SU-DHL-6 (cell line): Measurements from ENCODE around the gene MAP10.

Experiments used
- H2AFZ ChIP-seq: fragments of 200-600 bp; sonication (generic); 2 replicates; pipeline ENCODE4 v1.6.1; 2014; ENCODE audit warnings: low read depth, mild to moderate bottlenecking, moderate library complexity, mixed read lengths, antibody characterized with exemption, low read length; ENCODE audit not compliant: severe bottlenecking
- H3F3A ChIP-seq: fragments of 200-600 bp; shearing (Covaris generic); 2 replicates; pipeline ENCODE4 v1.6.0; 2016; ENCODE audit warnings: antibody characterized with exemption, mild to moderate bottlenecking; ENCODE audit not compliant: insufficient read depth
- H3K27ac ChIP-seq: fragments of 200-600 bp; sonication (generic); 2 replicates; pipeline ENCODE4 v1.5.1; 2016; ENCODE audit warnings: low read depth, mild to moderate bottlenecking, low read length, moderate library complexity, mixed read lengths
- H3K27me3 ChIP-seq: fragments of 200-600 bp; sonication (generic), shearing (Covaris generic); 2 replicates; pipeline ENCODE4 v1.6.0; 2014; ENCODE audit warnings: mild to moderate bottlenecking, low read length
- H3K36me3 ChIP-seq: fragments of 200-600 bp; sonication (generic); 2 replicates; pipeline ENCODE4 v1.6.1; 2014; ENCODE audit warnings: mild to moderate bottlenecking, low read length, mixed read lengths
- H3K4me2 ChIP-seq: fragments of 300-600, 200-600 bp; shearing (Covaris generic), sonication (generic); 2 replicates; pipeline ENCODE4 v1.6.0; 2014; ENCODE audit warnings: low read length, low read depth, mild to moderate bottlenecking; ENCODE audit not compliant: poor library complexity, severe bottlenecking
- H3K4me3 ChIP-seq: fragments of 200-600 bp; sonication (generic); 2 replicates; pipeline ENCODE4 v1.5.1; 2014; ENCODE audit warnings: antibody characterized with exemption, low read length, mild to moderate bottlenecking, mixed read lengths; ENCODE audit not compliant: insufficient read depth, poor library complexity, severe bottlenecking
- H3K79me2 ChIP-seq: fragments of 200-600 bp; sonication (generic); 2 replicates; pipeline ENCODE4 v1.6.1; 2014; ENCODE audit warnings: mild to moderate bottlenecking, low read length, moderate library complexity; ENCODE audit not compliant: insufficient read depth
- H3K9ac ChIP-seq: fragments of 200-600 bp; sonication (generic); 2 replicates; pipeline ENCODE4 v1.7.0; 2014; ENCODE audit warnings: mild to moderate bottlenecking, low read length
- H3K9me2 ChIP-seq: fragments of 200-600 bp; sonication (generic); replicated peaks from 2 replicates; pipeline ENCODE4 v1.6.1; 2014; ENCODE audit warnings: low read length; ENCODE audit not compliant: insufficient read depth
- H3K9me3 ChIP-seq: fragments of 200-600 bp; sonication (generic); 2 replicates; pipeline ENCODE4 v1.6.1; 2014; ENCODE audit warnings: low read length, mixed read lengths; ENCODE audit not compliant: insufficient read depth
- H4K20me1 ChIP-seq: fragments of 200-600 bp; sonication (generic); 2 replicates; pipeline ENCODE4 v1.6.1; 2014; ENCODE audit warnings: low read depth, mild to moderate bottlenecking, antibody characterized with exemption, low read length, moderate library complexity, mixed read lengths
- CTCF ChIP-seq: fragments of 200-600 bp; sonication (generic); IDR thresholded peaks from one replicate; pipeline ENCODE4 v1.5.1; 2017; ENCODE audit warnings: antibody characterized with exemption, mild to moderate bottlenecking, low read length, moderate library complexity; ENCODE audit not compliant: insufficient read depth, poor library complexity, severe bottlenecking
- EZH2phosphoT487 ChIP-seq: fragments of 200-600 bp; sonication (generic), shearing (Covaris generic); conservative IDR thresholded peaks from 2 replicates; pipeline ENCODE4 v1.6.1; 2018; ENCODE audit warnings: mild to moderate bottlenecking, antibody characterized with exemption, low read length, moderate library complexity, mixed read lengths

The MAP10 gene

DNA sequence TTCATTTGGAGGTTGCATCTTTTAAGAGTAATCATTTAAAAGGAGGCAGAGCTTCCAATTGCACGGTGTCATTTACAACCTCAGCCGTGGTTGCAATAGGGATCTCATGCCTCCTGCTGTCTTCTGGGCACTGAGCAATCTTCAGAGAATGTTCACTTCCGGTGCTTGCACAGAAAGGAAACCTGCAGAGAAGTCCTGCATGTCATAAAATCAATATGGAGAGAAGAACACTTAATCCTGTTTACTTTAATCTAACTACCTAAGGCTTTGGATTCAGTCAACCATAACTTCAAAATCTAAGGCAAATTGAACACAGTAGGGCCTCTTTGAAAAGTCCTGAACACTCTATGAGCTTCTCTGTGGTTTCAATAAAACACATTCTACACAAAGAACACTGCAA, 11.3 kb upstream of the MAP10 start:
- H3K9me3 ChIP-seq = no peaks in the 10 kb centered on the region
- H4K20me1 ChIP-seq = no peaks in the 10 kb centered on the region
- no peak overlapping the region for H2AFZ ChIP-seq
- H3K9ac ChIP-seq = no peak overlapping the region
- H3K27ac ChIP-seq = no peak overlapping the region
- H3K36me3 ChIP-seq = no peaks in the 10 kb centered on the region
- H3K79me2 ChIP-seq = no peaks in the 10 kb centered on the region
- no peaks in the 10 kb centered on the region for H3K9me2 ChIP-seq
- no peaks in the 10 kb centered on the region for H3F3A ChIP-seq
- H3K27me3 ChIP-seq = no peaks in the 10 kb centered on the region; the same call in 1 of the 2 replicates
- no peak overlapping the region for H3K4me2 ChIP-seq
- H3K4me3 ChIP-seq = no peak overlapping the region
- TF ChIP-seq CTCF (no peak), EZH2phosphoT487 (no peak)

DNA sequence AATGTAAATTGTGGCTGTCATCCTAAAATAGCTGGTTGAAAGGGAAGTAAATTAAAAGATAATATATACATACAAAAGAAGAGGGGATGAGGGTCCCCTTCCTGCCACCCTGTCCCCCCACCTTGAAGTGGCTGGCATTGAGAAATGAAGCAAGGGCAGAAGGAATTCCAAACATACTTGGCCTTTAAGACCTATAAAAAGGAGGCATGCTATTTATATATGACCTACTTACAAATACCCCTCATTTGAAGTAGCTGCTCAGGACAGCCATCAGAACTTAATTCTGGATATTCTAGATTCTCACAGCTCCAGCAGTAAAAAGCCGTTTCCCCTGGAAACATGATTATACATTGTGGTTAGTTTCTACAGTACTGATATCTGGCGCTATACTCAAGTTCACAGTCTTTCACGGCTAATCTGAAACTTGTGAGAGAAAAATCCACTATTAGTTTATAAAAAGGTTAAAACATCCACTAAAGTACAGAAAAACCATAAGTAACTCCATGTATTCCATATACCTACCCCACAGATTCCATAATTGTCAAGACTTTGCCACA, 9.6 kb upstream of the MAP10 start:
- no peaks in the 10 kb centered on the region for H3K9me3 ChIP-seq
- H3K9ac ChIP-seq = no peak overlapping the region
- no peaks in the 10 kb centered on the region for H3K9me2 ChIP-seq
- H3K27me3 ChIP-seq = no peaks in the 10 kb centered on the region; the same call in 1 of the 2 replicates
- H3K36me3 ChIP-seq = no peaks in the 10 kb centered on the region
- no peak for TF ChIP-seq EZH2phosphoT487
- TF ChIP-seq CTCF = no peak
- no peak overlapping the region for H3K4me3 ChIP-seq
- H2AFZ ChIP-seq = no peak overlapping the region
- no peaks in the 10 kb centered on the region for H4K20me1 ChIP-seq
- H3F3A ChIP-seq = no peaks in the 10 kb centered on the region
- no peaks in the 10 kb centered on the region for H3K79me2 ChIP-seq
- H3K4me2 ChIP-seq = no peak overlapping the region
- no peak overlapping the region for H3K27ac ChIP-seq

- H3K27ac ChIP-seq = no peak overlapping the region
- TF ChIP-seq EZH2phosphoT487 (no peak), CTCF (no peak)
- H3K9ac ChIP-seq = no peak overlapping the region
- H4K20me1 ChIP-seq = no peaks in the 10 kb centered on the region
- H3F3A ChIP-seq = no peaks in the 10 kb centered on the region
- H2AFZ ChIP-seq = no peak overlapping the region
- H3K4me3 ChIP-seq = no peak overlapping the region
- no peak overlapping the region for H3K4me2 ChIP-seq
- H3K79me2 ChIP-seq = no peaks in the 10 kb centered on the region
- H3K9me3 ChIP-seq = no peaks in the 10 kb centered on the region
- H3K36me3 ChIP-seq = no peaks in the 10 kb centered on the region
- H3K9me2 ChIP-seq = no peaks in the 10 kb centered on the region
- no peaks in the 10 kb centered on the region for H3K27me3 ChIP-seq
Observed at GRCh38 chr1:232797856-232798510, 7.2 kb upstream of the MAP10 start.
